Gastrocnemius medialis (tissue), 4 donors: ENCODE measurements around the gene PRKD2.

Experiments
- CTCF ChIP-seq, 5 experiments: fragments of 450-650 bp in 3 of 5; fragments of 200-600 bp in 2 of 5; sonication (generic) in 2 of 5; IDR thresholded peaks in 4 of 5; conservative IDR thresholded peaks in 1 of 5; 1 replicate in 4 of 5; 2 replicates in 1 of 5; pipeline ENCODE4 v1.5.1; 2016 to 2019; ENCODE audit warnings: antibody characterized with exemption in 5 of 5, mild to moderate bottlenecking in 3 of 5, moderate library complexity in 3 of 5
- POLR2A ChIP-seq, 2 donors: fragments of 450-650 bp; IDR thresholded peaks; one replicate each; pipeline ENCODE4 v1.6.1; 2017; ENCODE audit warnings: antibody characterized with exemption in 2 of 2, mild to moderate bottlenecking in 2 of 2, moderate library complexity in 2 of 2

GRCh38 chr19:46722421-46723022 is 5.6 kb upstream of the PRKD2 start:
- TF ChIP-seq CTCF (IDR thresholded peaks at IDR 0.05 in 4 of 5, conservative IDR thresholded peaks at IDR 0.05 in 1 of 5) (no peak), POLR2A (IDR thresholded peaks at IDR 0.05) (no peak)
